Smooth muscle cell (in vitro differentiated cells): ENCODE measurements around the gene ATP11A. TPM values are rescaled to one million over a fixed set of nuclear protein-coding genes. Genes with fewer than 3 reads are reported as not detected.
"Not testable (repeated sequence)": the region's sequence is repeated elsewhere in the genome, so short reads cannot be mapped to it uniquely, and the experiment has no call there.

Experiments used
- DNase-seq: peaks from one replicate; lab custom pipeline; 2025; ENCODE audit not compliant: unreplicated experiment; lab: John Stamatoyannopoulos, UW
- H2AFZ ChIP-seq: fragments of 200-600 bp; sonication (generic); 2 replicates; pipeline ENCODE4 v1.6.0; 2016; ENCODE audit warnings: antibody characterized with exemption, low read depth, mild to moderate bottlenecking
- H3F3A ChIP-seq: fragments of 200-600 bp; sonication (generic); 2 replicates; pipeline ENCODE4 v1.6.0; 2017; ENCODE audit warnings: antibody characterized with exemption, low read depth
- H3K27ac ChIP-seq: fragments of 200-600 bp; sonication (generic); 2 replicates; pipeline ENCODE4 v1.5.1; 2016; ENCODE audit warnings: low read depth, mild to moderate bottlenecking
- H3K27me3 ChIP-seq: fragments of 200-600 bp; sonication (generic); 2 replicates; pipeline ENCODE4 v1.6.1; 2016; ENCODE audit warnings: low read depth, mild to moderate bottlenecking
- H3K36me3 ChIP-seq: fragments of 200-600 bp; sonication (generic); 2 replicates; pipeline ENCODE4 v1.5.1; 2016; ENCODE audit warnings: low read depth
- H3K4me1 ChIP-seq: fragments of 200-600 bp; sonication (generic); 2 replicates; pipeline ENCODE4 v1.5.1; 2016; ENCODE audit warnings: low read depth
- H3K4me2 ChIP-seq: fragments of 200-600 bp; sonication (generic); 2 replicates; pipeline ENCODE4 v1.6.0; 2016; ENCODE audit warnings: mild to moderate bottlenecking
- H3K4me3 ChIP-seq: fragments of 200-600 bp; sonication (generic); 2 replicates; pipeline ENCODE4 v1.5.1; 2016; ENCODE audit warnings: mild to moderate bottlenecking
- H3K79me2 ChIP-seq: fragments of 200-600 bp; sonication (generic); 2 replicates; pipeline ENCODE4 v1.6.0; 2016; ENCODE audit warnings: low read depth, mild to moderate bottlenecking
- H3K9ac ChIP-seq: fragments of 200-600 bp; sonication (generic); 2 replicates; pipeline ENCODE4 v1.6.0; 2016; ENCODE audit warnings: low read depth
- H3K9me3 ChIP-seq: fragments of 200-600 bp; sonication (generic); replicated peaks from 2 replicates; pipeline ENCODE4 v1.5.1; 2016; ENCODE audit warnings: low read depth
- H4K20me1 ChIP-seq: fragments of 200-600 bp; sonication (generic); 2 replicates; pipeline ENCODE4 v1.6.0; 2016; ENCODE audit warnings: low read depth
- WGBS: methylation state at CpG from one replicate; pipeline ENCODE4 v1.1.7; 2016; ENCODE audit warnings: low lambda C conversion rate; 5-methylcytosine and 5-hydroxymethylcytosine counted together
- polyA plus RNA-seq: library from polyadenylated mRNA; unstranded; fragments of >200 nt; fragmentation: Nextera tagmentation; extraction: Ambion mirVana; gene quantifications from 2 replicates; pipeline ENCODE4 v1.2.1, GENCODE V29; 2016
- total RNA-seq: library from RNA; depleted of rRNA; stranded (reverse); fragments of >200 nt; gene quantifications from 2 replicates; pipeline ENCODE4 v1.2.3, GENCODE V29; 2014
- TF ChIP-seq, protein P1 (sequence below): fragments of 200-600 bp; sonication (generic); IDR thresholded peaks from 2 replicates; pipeline ENCODE4 v1.5.1; 2017; ENCODE audit warnings: borderline replicate concordance, mild to moderate bottlenecking, antibody characterized with exemption; ENCODE audit not compliant: insufficient read depth, poor library complexity, severe bottlenecking

Gene ATP11A
- total and polyA plus RNA-seq, 2 experiments from 2014 or later: 6.5 to 7.5 TPM

DNA sequence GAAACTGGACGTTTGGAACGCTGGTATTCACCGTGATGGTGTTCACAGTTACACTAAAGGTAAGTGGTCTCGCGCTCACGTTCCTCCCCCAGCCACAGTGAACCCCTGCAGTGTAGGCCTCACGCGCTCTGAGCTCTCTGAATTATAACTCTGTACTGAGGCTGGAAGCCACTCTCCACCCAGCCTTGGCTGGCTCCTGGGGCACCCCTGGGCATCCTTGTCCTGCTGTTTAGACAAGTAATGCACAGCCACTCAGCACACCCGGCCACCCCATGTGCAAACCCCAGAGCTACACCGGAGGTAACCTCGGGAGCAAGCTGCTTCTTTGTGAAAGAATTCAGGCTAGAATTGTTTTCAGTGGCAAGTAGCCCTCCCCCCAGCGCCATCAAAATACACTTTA lies 181.9 kb downstream of the ATP11A start:
- Histone ChIP-seq H2AFZ (no peak overlapping the region), H4K20me1 (no peaks in the 10 kb centered on the region), H3K9me3 (no peaks in the 10 kb centered on the region), H3K4me3 (no peak overlapping the region), H3K79me2 (no peaks in the 10 kb centered on the region), H3K4me1 (peaks cover 3% of the 10 kb centered on the region), H3K36me3 (no peaks in the 10 kb centered on the region), H3F3A (no peaks in the 10 kb centered on the region), H3K4me2 (no peak overlapping the region), H3K9ac (no peak overlapping the region), H3K27ac (no peak overlapping the region), H3K27me3 (no peaks in the 10 kb centered on the region)
- WGBS: 97% methylated on average over 12 of the region's 12 CpGs
- TF ChIP-seq, protein P1, sequence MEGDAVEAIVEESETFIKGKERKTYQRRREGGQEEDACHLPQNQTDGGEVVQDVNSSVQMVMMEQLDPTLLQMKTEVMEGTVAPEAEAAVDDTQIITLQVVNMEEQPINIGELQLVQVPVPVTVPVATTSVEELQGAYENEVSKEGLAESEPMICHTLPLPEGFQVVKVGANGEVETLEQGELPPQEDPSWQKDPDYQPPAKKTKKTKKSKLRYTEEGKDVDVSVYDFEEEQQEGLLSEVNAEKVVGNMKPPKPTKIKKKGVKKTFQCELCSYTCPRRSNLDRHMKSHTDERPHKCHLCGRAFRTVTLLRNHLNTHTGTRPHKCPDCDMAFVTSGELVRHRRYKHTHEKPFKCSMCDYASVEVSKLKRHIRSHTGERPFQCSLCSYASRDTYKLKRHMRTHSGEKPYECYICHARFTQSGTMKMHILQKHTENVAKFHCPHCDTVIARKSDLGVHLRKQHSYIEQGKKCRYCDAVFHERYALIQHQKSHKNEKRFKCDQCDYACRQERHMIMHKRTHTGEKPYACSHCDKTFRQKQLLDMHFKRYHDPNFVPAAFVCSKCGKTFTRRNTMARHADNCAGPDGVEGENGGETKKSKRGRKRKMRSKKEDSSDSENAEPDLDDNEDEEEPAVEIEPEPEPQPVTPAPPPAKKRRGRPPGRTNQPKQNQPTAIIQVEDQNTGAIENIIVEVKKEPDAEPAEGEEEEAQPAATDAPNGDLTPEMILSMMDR: no peak
- DNase-seq: no peak

DNA sequence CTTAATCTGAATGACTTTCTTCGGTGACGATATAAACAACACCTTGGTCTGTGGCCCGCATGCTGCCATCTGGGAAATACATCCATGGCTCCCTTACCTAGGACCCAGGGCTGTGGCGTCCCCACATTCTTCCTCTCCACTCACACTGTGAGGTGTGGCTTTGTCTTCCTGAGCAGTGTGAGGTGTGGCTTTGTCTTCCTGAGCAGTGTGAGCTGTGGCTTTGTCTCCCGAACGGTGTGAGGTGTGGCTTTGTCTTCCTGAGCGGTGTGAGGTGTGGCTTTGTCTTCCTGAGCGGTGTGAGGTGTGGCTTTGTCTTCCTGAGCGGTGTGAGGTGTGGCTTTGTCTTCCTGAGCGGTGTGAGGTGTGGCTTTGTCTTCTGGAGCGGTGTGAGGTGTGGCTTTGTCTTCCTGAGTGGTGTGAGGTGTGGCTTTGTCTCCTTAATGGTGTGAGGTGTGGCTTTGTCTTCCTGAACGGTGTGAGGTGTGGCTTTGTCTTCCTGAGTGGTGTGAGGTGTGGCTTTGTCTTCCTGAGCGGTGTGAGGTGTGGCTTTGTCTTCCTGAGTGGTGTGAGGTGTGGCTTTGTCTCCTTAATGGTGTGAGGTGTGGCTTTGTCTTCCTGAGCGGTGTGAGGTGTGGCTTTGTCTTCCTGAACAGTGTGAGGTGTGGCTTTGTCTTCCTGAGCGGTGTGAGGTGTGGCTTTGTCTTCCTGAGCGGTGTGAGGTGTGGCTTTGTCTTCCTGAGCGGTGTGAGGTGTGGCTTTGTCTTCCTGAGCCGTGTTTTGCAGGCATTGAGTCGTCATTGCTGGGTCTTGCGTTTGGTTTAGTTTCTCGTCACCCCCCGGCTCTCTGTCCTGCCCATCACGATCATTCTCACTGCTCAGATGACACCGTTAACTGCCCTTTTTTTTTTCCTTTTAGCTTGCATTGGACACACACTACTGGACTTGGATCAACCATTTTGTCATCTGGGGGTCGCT lies 183.1 kb downstream of the ATP11A start:
- WGBS: 83% methylated on average over 25 of the region's 25 CpGs

DNA sequence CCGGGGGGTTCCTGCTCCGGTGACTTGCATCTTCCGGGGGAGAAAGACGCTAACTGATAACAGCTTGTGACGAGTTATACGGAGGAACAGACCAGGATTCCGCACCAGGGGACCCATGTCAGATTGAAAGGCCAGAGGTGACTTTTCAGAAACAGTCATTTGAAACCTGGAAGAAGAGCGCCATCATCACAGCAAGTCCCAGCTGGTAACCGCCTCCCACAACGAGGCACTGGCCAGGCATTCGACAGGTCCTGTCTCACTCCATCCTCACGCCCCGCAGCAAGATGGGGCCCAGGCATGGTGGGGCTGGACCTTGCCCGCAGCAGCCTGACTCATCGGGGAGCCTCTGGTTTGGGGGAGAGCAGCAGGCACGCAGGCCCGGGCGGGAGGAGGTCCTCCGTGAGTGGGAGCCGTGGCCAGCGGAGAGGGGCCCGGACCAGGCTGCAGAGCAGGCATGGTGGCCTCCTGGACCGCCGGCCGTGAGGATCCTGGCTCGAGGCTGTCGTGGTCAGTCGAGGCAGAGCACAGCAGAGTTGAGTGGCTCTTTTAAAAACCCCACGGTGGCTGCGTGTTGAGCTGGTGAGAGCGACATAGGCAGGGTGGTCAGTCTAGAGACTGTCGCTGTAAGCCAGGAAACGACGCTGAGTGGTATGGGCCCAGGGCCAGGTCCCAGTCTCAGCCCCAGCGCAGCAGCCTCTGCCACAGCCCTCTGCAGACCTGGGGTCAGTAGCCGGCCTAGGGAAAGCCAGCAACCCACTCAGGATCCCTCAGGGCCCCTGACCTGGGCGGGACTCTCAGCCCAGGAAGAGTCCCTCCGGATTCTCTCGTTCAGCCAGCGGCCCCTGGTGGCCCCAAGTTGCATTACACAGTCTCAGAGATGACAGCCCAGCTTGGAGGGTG lies 184.3 kb downstream of the ATP11A start:
- H3F3A ChIP-seq: no peaks in the 10 kb centered on the region
- no peak overlapping the region for H3K27ac ChIP-seq
- TF ChIP-seq, protein P1: peak; percentile 88
- H3K79me2 ChIP-seq: no peaks in the 10 kb centered on the region
- peaks cover 3% of the 10 kb centered on the region for H3K4me1 ChIP-seq
- H2AFZ ChIP-seq: no peak overlapping the region
- H3K27me3 ChIP-seq: no peaks in the 10 kb centered on the region
- no peaks in the 10 kb centered on the region for H3K9me3 ChIP-seq
- no peak overlapping the region for H3K4me3 ChIP-seq
- H4K20me1 ChIP-seq: no peaks in the 10 kb centered on the region
- 77% methylated on average over 40 of the region's 40 CpGs for WGBS
- no peaks in the 10 kb centered on the region for H3K36me3 ChIP-seq
- H3K4me2 ChIP-seq: peak overlapping the region; percentile 11
- peak; percentile 38 for DNase-seq
- H3K9ac ChIP-seq: no peak overlapping the region

More for the DNA sequence above, 183.1 kb downstream of the ATP11A start:
- not testable (repeated sequence) for H3K27me3 ChIP-seq, H3K36me3 ChIP-seq, H3K4me1 ChIP-seq, DNase-seq, H3K4me2 ChIP-seq, H3K79me2 ChIP-seq, H3K9ac ChIP-seq, H3K9me3 ChIP-seq, H3K4me3 ChIP-seq, H3K27ac ChIP-seq, H2AFZ ChIP-seq, H4K20me1 ChIP-seq, H3F3A ChIP-seq

DNA sequence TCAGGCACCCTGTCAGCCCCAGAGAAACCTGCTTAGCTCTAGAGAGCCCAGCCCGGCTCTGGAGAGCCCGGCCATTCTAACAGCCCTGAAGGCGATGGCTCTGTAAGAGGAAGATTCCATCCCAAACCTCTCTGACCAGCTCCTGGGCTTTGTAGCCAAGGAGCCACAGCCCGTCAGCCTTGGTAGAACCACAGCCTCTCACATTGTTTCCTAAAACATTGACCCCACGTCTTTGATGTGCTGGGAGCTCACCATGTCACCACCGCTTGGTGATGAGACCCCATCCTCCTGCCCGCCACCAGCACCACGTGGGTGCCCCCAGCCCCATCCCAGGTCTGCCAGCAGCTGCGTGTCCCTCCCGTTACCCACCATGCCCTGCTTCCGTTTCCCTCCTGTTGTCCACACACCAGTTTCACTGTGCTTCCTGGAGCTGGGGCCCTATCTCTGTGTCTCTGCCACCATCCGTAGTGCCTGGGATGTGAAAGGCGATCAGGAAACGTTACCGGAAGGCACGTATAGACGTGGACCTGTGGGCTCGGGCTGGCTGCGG lies 185.0 kb downstream of the ATP11A start:
- Histone ChIP-seq H3K36me3 (no peaks in the 10 kb centered on the region), H3K27ac (no peak overlapping the region), H3K9me3 (no peaks in the 10 kb centered on the region)

More for the DNA sequence above, 185.0 kb downstream of the ATP11A start:
- Histone ChIP-seq H3K4me2 (no peak overlapping the region), H3F3A (no peaks in the 10 kb centered on the region), H3K9ac (no peak overlapping the region), H2AFZ (no peak overlapping the region), H4K20me1 (no peaks in the 10 kb centered on the region), H3K4me1 (peaks cover 3% of the 10 kb centered on the region), H3K4me3 (no peak overlapping the region), H3K27me3 (no peaks in the 10 kb centered on the region), H3K79me2 (no peaks in the 10 kb centered on the region)
- TF ChIP-seq, protein P1: no peak
- DNase-seq: no peak
- 87% methylated on average over 19 of the region's 19 CpGs for WGBS
